GM19025 (cell line): ENCODE measurements around the gene TRIM65.

Experiments used
- ATAC-seq: cut with Tn5 transposase; IDR thresholded peaks from one replicate; pipeline ENCODE4 v1.9.1; 2021; ENCODE audit warnings: mild to moderate bottlenecking, low read depth, moderate library complexity; ENCODE audit not compliant: unreplicated experiment

Gene TRIM65

DNA sequence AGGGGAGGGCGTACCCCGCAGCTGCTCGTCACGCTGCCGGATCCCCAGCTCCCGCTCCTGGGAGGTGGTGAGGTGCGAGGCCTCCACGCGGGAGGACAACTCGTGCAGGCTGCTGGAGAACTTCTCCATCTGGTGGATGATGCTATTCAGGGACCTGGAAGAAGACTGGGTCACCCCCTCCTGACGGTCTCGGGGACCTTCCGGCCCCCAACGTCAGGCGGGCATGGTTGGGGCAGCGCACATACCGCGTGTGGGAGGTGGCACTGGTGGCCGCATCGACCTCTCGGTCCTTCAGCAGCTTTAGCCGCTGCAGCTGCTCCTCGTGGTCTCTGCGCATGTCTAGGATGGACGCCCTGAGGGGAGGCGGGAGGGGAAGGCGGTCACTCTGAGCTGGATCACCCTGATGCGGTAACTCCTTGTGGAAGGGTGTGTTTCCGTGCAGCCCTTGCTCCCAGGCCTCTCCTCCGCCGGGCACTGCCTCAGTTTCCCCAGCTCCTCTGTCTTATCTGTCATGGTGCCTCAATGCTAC lies 21.2 kb upstream of the TRIM65 start:
- ATAC-seq: no peak

DNA sequence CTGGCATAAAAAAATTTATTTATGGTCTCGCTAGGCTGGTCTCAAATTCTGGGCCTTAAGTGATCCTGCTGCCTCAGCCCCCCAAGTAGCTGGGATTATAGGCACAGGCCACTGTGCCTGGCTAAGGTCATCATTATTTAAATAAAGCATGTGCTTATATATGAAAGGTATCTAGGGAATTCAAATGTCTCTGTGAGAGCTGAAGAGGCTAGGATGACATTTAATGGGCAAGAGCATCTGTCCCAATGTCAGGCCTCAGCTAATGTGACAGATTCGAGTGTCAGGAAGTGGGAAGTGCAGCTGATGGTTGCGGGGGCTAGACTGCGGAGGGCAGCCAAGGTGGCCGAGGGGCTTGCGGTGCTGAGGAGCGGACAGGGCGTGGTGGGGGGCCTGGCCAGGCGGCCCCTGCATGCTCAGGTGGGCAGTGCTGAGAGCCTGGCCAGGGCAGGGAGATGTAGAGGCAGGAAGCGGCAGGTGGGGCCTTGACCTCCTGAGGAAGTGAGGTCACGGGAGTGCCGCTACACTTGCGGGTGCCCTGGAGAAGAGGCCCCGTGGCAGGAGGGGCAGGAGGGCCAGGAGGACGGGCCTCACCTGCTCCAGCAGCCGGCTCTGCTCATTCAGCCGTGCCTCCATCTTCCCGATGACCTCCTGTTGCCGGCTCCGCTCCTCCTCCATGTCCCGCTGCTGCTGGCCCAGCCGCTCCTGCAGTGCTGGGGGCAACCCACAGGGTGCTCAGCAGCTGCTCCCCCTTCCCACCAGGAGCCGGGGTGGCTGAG lies 20.6 kb upstream of the TRIM65 start:
- no peak for ATAC-seq

DNA sequence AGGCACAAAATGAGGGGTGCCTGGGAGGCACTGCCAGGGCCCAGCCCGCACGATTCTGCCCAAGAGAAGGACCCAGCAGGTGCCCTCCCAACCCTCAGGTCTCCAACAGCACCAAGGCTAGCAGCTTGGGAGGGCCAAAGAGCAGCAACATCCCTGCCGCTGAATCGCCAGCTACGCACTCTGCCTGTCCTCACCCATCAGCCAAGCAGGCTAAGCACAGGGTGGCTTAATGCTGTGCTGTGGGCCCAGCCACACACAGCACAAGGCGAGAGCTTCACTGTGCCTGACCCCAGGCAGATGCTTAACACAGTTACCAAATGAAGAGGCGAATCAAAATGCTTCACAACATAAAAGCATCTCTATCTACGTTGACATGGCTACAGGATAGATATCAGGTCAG lies 18.5 kb upstream of the TRIM65 start:
- ATAC-seq: no peak

DNA sequence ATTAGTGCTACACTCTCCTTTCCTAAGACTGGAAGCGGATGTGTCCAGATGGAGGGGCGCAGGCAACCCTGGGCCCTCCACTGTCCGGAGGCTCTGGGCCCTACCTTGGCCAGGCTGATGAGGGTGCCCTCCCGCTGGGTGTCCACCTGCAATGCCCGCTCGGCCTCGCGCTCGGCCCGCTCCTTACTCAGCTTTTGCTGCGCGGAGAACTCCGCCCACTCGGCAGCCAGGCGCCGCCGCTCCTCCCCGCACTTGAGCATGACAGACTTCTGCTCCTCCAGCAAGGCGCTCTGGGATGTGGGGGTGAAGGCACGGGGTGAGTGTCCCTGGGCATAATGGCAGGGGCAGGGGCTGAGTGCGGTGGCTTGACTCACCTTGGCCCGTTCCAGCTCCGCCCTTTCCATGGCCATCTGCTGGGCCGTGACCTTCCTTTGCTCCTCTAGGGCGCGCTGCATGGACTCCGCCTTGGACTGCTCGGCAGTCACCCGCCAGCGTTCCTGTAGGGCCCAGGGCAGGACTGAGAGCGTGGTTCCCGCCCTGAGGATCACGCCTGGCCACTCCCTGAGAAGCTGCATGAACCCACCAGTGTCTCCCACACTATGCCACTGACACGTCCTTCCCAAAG lies 18.0 kb upstream of the TRIM65 start:
- ATAC-seq: no peak

DNA sequence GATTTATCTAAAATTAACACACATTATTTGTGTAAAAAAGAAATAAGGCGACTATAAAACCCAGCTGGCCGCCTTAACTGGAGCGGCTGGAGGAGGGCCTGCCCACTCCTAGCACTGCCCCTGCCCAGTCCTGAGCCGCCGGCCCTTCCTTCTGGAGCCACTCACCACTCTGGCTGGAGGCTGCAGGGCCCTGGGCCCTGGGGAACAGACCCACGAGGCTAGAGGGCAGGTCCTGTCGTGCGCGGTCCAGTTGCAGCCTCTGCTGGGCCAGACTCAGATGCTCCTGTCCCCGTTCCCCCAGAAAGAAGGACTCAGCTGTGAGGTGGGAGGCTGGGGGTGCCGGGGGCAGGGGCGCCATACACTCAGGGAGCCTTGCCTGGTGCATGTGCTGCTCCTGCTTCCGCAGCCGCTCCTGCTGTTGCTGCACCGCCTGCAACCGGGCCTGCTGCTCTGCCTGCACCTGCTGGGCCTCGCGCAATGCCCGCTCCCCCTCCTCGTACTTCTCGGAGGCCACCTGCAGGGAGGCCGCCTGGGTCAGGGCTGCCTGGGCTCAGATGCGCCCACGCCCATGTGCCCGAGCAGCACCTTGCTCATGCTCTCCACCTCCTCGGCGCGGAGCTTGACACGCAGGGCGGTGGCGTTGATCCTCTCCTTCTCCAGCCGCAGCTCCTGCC lies 16.9 kb upstream of the TRIM65 start:
- ATAC-seq: no peak

DNA sequence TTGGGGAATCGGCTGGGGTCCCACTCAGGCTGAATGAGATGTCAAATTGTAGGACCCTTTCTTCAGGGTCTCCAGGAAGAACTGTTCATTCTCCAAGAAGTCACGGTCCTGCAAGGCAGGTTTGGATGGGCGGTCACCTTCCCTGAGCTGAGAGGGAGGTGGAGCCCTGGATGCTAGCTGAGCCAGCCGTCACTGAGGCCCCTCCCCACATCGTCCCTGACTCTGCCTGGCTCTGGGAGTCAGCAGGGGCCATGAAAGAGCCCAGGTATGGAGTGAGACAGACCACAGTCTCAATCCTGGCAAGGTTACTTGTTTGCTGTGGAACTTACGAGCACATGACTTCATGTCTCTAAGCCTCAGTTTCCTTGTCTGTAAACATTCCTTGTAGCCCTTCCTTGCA lies 13.9 kb upstream of the TRIM65 start:
- no peak for ATAC-seq

DNA sequence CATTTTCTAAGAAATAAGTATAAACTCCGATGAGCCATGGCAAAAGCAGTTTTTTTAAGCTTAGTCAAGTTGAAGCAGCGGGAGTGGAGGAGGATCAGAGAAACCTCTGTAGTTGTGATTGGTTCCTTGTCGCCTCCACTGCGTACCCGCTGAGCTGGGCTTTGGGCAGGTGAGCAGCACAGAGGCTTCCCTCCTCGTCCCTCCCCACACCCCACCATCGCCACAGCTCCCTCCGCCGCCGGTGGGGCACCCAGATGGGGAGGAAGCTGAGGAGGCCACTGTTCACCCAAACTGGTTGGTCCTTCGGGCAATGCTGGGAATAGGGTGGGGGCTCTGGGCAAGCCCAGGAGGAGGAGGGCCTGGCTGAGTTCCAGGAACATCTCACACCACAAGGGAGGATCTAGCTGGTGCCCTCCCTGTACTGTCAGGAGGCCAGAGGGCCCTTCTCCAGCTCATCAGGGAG lies 13.1 kb upstream of the TRIM65 start:
- no peak for ATAC-seq

DNA sequence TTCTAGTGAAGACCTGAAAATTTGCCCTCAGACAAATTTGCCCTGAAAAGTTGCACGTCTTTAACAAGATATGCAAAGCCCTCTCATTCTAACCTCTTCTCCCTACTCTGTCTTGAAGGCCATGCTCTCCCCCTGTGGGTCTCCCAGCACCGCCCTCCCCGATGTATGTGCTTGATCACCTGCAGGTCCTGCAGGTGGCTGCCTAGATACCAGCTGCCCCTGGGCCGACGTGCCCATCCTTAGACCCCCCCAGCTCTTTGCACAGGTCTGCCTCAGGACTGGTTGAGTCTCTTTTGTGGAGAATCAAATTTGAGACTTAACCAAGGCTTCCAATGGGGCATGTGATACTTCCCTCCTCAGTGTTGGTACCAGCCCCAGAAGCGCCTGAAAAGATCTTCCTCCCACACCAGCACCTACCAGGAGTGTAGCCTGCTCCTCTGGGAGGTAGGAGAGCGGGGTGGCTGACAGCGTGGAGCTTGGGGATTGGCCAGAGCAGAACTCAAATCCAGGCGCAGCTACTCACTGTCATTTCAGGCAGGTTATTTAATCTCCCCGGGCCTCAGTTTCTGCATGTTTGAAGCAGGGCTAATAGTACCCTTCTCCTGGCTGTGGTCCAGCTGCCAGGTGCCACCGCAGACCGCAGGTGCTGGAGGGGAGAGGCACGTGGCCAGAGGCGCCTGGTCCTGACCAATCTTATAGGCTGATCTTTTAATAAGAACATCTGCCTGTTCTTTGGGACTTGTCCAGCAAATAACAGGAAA lies 12.5 kb upstream of the TRIM65 start:
- no peak for ATAC-seq

DNA sequence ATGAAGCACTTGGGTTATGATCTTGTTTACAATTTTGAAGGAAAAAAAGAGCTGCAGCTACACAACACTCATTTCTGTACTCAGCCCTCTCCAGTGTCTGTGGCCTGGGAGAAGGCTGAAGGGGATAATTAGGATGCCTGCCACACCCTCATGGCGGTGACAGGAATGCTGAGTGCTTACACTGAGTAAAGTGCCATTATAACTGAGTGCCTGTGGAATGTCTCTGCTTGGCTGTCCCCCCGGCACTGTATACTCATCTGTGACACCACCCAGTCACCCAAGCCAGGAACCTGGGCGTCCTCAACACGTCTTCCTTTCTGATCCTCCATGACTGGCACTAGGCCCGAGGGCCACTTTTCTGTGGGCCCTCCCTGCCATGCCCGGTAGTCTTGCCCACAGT lies 11.4 kb upstream of the TRIM65 start:
- no peak for ATAC-seq

DNA sequence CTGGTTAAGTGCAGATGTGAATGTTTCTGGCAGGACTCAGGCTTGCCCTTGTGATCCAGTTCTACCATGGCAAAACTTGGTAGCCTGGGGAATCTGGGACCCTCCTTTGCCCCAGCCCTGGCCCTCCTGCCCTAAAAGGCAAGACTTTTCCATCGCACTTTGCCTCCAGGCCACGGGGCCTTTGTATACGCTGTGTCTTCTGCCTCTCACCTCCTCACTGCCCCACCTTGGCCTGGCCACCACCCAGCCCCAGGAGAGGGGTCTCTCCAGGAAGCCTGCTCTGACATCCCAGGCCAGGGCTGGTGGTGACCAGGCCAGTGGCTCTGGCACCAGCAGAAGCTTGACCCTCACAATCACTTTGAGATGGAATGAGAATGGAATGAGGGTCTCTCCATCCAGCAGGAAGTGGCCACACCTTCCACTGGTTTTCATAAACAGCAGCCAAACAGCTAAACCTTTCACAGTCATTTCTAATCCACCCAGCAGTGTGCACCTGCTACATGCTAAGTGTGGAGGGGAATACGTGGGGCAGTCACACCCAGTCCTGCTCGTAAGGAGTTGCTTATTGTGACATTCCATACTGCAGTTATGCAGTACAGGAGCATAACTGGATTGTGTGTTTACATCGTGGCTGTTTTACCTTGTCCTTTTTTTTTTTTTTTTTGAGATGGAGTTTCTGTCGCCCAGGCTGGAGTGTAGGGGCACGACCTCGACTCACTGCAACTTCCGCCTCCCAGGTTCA lies 9.6 kb upstream of the TRIM65 start:
- no peak for ATAC-seq

DNA sequence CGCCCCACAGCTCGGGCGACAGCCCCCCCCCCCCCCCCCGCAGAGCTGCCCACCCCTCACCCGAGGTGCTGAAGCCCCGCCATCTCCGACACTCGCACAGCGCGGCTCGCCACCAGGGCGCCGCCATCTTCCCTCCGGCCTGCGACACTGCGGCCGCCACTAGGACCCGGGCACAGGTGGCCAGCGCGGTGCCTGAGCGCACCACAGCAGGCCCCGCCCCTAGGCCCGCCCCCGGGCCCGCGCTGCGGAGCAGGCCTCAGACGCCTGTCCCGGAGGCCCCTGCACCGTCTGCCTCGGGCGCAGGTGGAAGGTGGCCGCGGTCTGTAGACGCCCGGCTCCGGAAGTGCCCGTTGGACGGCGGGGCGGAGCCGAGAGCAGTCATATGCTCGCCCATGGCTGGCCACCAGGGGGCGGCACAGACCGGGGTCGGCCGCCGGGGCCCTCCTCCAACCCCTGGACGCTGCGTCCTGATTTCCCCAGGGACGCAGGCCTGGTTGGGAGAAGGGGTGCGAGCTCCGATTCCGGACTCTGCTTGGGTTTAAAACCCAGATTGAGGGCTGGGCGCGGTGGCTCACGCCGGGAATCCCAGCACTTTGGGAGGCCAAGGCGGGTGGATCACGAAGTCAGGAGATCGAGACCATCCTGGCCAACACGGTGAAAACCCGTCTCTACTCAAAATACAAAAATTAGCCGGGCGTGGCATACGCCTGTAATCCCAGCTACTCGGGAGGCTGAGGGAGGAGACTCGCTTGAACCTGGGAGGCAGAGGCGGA lies 8.2 kb upstream of the TRIM65 start, which contains the start of gene MRPL38:
MRPL38 (minus strand) TSS at position 136 of the 773 bp plus-strand sequence; CDS start at position 127, 9 bp downstream.
- peak; percentile 98 for ATAC-seq

DNA sequence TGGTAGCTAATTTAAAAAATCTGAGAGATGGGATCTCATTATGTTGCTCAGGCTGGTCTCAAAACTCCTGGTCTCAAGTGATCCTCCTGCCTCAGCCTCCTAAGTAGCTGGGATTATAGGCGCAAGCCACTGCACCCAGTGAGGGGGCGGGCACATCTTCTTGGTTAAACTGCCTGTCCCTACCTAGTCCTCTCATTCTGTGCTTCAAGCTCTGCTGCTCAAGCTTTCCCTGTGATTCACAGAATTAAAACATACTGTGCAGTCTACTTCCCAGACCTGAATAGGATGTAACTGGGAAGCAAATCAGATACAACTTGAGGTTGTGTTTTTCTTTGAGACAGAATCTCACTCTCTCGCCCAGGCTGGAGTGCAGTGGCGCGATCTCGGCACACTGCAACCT lies 5.7 kb upstream of the TRIM65 start:
- ATAC-seq: no peak

DNA sequence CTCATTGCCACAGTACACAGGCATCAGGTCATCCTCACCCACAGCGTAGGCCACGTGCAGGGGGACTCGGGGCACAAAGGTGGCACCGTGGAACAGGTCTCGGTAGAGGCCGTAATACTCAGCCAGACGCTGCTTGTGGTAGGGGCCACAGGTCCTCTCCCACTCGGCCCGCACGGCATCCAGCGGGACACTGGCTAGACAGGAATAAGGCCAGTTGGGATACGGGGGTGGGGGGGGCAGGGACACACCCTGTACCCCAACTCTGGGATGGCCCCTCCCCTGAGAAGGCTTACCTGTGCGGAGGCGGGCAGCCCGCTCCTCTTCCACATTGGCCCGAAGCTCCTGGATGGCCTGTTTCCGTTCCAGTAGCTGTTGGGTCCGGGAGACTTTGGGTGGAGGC lies 5.0 kb upstream of the TRIM65 start:
- no peak for ATAC-seq

DNA sequence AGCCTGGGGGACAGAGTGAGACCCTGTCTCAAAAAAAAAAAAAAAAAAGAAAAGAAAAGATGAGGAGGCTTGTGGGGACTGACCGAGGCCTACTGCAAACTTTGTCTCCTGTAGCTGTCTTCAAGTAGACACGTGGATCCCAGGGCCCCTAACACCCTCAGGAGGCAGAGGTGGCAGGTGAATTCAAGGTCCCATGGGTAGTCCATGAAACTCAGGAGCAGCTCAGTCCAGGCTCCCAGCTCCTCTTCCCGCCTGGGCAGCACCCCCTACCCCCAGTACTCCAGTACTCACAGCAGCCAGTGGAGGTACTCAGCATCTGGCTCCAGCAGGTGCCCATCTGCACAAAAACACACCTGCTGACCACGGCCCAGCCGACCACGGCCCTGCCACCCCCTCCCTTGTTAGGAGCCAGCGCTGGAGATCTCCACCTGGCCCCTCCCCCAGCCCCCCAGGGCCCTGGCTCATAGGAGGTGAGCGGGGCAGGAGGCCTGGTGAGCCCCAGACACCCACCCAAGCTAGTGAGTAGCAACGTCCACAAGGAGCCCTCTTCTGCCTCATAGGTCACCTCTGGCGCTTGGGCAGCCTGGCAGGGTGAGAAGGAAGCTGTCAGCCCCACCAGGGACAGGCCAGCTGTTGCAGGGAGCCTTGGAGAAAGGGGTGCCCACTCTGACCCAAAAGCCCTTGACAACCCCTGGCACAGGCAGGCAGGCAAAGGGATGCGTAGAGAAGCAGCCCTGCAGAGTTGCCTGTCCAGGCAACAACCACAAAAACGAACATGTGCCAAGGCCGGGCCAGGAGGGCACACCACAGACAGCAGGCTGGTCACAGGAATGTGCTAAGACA lies 4.2 kb upstream of the TRIM65 start:
- no peak for ATAC-seq

DNA sequence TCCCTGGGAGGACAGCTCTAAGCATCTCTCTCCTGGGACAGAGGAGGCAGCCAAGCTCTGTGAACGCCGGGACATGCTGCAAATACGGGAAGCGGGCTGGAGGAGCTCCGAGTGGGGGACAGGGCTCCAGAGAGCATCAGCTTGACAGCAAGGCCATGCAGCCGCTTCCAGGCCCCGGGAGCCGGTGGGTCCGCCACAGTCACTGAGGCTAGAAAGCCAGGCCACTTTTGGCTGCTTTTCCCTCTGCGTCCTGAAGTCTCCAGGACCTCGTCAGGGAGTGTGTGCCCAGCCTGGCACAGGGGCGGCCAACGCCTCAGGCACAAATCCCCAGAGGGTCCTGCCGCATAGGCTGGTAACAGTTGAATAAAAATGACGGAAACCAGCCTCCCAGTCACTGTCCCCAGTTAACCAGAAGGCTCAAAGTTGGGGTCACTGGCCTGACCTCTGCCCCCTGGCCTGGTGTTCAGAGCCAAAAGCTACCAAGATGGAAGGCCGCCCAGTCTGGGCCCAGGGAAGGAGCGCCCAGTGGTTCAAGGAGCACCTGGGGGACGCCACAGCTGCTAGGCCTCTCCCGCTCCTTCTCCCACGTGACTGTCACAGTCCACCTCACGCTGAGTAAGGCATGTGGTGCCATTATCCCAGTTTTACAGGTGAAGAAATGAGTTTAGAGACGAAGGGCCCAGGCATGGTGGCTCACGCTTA lies 3.2 kb upstream of the TRIM65 start:
- ATAC-seq: no peak

DNA sequence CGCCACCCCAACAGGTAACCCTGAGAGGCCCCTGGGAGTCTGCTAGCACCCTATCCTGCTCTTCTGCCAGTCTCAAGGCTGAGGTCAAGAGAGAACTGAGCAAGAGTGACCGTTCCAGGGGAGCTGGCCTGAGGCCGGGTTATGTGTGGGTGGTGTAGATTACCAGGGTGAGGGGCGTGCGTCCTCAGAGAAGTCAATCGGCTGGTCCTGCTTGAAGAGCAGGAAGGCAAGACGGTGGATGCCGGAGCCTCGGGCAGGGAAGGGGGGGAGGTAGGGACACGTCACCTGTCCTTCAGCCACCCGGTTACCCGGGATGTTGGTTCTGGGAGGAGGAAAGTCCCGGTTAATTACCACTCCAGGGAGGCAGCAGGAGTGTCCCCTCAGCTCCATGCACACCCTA lies 2.6 kb upstream of the TRIM65 start:
- ATAC-seq: no peak

DNA sequence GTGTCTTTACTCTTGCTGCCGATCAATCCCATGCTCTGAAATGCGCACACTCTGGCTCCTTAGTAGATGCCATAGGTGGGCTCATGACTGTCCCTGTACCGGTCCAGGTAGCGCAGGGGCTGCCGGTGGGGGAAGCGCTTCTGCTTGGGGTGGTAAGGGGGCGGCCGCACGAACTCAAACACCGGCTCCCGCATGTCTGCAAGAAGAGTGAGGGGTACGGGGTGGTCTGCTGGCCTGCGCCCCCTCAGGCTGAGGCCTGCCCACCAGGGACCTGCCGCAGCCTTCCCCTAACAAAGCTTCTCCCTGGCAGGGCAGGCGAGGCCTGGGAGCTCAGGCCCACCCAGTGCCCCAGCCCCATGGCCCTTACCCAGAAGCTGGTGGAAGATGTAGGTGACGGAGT lies 2.0 kb upstream of the TRIM65 start:
- no peak for ATAC-seq

DNA sequence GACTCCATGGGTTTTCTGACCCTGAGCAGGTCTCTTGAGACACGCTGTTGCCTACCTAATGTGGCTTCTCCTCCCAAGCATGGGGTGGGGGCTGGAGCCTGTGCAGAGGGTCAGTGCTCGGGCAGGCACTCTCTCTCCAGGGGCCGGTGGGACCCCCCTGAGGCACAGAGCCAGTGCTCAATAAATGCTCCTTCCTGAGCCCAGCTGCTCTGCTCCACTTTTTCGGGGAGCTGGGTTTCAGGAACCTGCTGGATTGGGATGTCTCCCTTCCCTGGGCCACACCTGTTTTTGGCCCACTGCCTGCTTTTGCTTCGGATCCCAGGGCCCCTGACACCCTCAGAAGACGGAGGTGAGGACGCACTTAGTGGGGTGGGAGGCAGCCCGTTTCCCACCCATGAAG lies 1.3 kb upstream of the TRIM65 start:
- no peak for ATAC-seq
